AG09319 (cell line): Measurements from ENCODE around the gene NQO2.

ENCODE experiments used
- DNase-seq: peaks from one replicate; pipeline ENCODE4 v3.0.0-alpha.2; 2010; ENCODE audit warnings: low read depth; ENCODE audit errors: extremely low read depth
- TF ChIP-seq, protein P1 (sequence below): IDR thresholded peaks from 2 replicates; pipeline ENCODE4 v1.5.1; 2011; ENCODE audit warnings: low read depth, mild to moderate bottlenecking, inconsistent platforms, low read length, moderate library complexity

NQO2 gene

DNA sequence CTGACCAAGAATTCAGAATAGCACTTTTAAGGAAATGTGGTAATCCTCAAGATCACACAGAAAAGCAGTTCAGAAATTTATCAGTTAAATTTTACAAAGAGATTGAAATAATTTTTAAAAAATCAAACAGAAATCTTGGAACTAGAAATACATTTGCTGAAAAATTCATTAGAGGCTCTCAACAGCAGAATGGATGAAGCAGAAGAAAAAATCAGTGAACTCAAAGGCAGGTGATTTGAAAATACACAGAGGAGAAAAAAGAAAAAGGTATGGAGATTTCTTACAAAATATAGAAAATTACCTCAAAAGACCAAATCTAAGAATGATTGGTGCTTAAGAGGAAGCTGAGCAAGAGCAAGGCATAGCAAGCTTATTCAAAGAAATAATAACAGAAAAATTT is 11.5 kb downstream of the NQO2 start:
- TF ChIP-seq, protein P1, sequence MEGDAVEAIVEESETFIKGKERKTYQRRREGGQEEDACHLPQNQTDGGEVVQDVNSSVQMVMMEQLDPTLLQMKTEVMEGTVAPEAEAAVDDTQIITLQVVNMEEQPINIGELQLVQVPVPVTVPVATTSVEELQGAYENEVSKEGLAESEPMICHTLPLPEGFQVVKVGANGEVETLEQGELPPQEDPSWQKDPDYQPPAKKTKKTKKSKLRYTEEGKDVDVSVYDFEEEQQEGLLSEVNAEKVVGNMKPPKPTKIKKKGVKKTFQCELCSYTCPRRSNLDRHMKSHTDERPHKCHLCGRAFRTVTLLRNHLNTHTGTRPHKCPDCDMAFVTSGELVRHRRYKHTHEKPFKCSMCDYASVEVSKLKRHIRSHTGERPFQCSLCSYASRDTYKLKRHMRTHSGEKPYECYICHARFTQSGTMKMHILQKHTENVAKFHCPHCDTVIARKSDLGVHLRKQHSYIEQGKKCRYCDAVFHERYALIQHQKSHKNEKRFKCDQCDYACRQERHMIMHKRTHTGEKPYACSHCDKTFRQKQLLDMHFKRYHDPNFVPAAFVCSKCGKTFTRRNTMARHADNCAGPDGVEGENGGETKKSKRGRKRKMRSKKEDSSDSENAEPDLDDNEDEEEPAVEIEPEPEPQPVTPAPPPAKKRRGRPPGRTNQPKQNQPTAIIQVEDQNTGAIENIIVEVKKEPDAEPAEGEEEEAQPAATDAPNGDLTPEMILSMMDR, result no peak

DNA sequence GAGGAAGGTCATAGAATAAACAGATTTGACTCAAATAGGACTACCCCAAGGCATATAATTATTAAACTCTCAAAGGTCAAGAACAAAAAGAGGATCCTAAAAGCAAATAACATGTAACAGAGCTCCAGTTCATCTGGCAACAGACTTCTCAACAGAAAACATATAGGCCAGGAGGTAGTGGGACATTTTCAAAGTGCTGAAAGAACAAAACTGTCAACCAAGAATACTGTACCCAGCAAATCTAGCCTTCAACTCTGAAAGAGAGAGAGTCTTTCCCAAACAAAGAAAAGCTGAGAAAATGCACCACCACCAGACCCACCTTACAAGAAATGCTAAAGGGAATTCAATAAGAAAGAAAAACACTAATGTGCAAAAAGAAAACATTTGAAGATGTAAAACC is 11.9 kb downstream of the NQO2 start:
- TF ChIP-seq, protein P1, result no peak
- DNase-seq, result no peak

More for the DNA sequence above, 11.5 kb downstream of the NQO2 start:
- DNase-seq, result no peak

DNA sequence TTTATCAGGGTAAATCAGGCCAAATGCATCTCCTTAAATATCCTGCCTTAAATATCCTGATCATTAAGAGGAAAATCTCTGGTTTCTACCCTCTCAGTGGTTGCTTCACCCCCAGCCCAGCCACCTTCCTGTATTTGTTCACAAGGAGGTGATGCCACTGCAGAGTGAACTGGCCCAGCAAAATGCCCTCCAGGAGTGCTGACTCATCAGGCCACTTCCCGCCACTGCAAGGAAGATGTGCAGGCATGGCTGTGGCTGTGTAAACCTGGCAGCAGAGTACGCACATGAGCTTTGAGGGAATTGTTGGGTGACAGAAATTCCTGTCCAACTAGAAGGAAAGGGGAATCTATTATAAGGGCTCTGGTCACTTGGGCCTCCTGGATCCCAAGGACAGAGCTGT is 13.8 kb downstream of the NQO2 start:
- DNase-seq, result no peak

DNA sequence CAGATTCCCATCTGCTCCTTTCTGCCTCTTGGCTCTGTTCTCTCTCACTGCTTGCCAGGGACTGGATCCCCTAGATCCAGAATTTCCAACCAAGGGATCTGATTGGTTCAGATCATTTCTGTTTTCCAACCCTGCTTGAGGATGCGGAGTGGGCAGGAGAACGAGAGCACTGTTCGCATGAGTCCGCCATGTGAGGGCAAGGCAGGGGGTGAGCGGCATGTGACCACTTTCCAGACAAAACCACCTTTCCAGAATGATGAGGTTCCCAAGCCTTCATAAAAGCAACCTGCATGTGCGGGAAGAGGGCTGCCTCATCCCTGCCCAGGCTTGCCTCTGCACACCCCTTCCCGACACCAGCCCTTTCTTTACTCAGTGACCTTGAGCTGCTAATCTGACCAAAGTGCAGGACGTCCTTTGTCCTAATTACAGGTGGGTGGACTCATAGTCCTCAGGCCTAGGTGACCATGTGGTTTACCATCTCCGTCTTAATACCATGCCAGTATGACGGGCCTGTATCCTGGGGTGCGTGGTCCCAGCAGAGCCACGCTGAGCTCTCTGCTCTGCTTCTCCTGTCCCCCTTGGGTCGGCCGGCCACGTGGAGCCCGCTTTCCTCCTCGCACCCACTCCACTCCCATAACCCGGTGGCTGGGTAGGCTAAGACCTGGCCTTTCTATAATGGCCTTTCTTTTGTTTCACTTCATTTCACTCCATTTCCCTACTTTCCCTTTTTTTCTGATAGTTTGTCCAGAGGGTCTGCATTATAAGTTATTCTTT is 14.4 kb downstream of the NQO2 start:
- TF ChIP-seq, protein P1, result no peak
- DNase-seq, result no peak

More for the DNA sequence above, 13.8 kb downstream of the NQO2 start:
- TF ChIP-seq, protein P1, result no peak

DNA sequence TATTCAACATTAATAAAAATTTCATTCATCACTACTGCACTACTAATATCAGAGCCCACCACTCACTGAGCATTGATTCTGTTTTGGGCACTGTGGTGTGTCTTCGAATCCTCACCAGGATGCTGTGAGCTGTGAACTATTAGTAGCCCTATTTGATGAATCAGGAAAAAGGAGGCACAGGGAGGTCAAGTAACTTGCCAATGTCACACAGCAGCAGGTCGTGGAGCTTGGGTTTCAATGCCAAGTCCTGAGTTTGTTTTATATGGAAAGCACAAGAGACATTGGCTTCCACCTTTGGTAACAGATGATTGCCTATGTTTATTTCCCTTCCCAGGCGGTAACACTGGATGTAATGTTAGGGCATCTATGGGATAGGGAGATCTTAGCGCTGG is 15.0 kb downstream of the NQO2 start:
- no peak for DNase-seq
- TF ChIP-seq, protein P1, result no peak

DNA sequence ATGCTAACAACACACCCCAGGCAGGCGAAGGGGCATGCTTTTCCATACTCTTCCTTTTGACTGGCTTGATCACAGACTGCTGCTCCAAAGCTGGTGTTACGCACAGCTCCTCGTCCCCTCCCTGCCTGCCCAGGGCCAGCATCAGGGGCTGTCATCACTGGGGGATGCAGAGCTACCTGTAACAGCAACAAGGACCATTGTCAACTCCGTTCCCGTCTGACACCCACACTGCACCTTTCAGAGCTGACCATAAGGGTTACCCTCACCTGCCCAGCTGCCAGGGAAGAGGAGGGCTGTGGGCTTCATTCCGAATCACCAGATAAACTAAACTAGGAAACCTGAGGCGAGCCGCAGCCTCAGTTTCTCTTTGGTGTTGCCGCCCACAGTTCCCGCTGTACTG is 15.4 kb downstream of the NQO2 start:
- no peak for DNase-seq
- TF ChIP-seq, protein P1, result no peak

DNA sequence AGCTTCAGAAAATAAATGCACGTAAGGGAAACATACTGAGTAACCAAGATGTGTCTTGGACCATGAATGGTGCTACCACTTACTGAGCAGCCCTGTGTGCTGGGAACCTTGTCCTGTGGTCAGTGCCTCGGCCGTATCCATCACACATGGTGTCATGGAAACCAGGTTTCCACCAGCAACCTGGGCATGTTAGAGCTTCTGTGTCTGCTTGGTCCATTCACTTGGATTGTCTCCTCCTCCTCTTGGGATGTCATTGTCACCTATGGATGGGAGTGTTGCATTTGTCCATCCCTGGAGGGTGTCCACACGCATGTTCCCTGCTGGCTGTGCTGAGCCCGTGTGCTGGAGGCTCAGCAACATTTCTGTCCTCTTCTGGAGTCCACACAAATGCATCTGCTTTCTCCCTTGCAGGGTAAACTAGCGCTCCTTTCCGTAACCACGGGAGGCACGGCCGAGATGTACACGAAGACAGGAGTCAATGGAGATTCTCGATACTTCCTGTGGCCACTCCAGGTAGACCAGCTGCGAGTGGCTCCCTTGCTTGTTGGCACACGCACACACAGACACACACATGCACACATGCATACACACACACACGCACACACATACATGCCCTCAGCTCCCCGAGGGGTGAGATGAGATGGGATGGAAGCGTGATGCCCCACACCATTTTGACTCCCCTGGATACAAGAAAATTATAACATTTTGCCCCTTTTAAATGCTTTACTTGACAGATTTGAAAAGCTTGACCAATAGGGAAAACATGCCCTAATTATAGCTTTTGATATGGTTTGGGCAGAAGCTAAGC is 17.0 kb downstream of the NQO2 start:
- TF ChIP-seq, protein P1, result no peak
- no peak for DNase-seq
